ENCODE results near the gene BEND6.
"Not testable (repeated sequence)": the region's sequence is repeated elsewhere in the genome, so short reads cannot be mapped to it uniquely, and the experiment has no call there.

Gene BEND6

GRCh38 chr6:56986611-56987010 lies 31.7 kb downstream of the BEND6 start:
- no peak for DNase-seq

GRCh38 chr6:56988145-56988544 lies 33.2 kb downstream of the BEND6 start:
- no peak for DNase-seq

GRCh38 chr6:56992036-56992435 lies 37.1 kb downstream of the BEND6 start:
- no peak for DNase-seq

GRCh38 chr6:56992703-56993102 lies 37.8 kb downstream of the BEND6 start:
- DNase-seq, result no peak

- no peak for DNase-seq
These were observed 40.5 kb downstream of the BEND6 start for GRCh38 chr6:56995347-56995902.

DNA sequence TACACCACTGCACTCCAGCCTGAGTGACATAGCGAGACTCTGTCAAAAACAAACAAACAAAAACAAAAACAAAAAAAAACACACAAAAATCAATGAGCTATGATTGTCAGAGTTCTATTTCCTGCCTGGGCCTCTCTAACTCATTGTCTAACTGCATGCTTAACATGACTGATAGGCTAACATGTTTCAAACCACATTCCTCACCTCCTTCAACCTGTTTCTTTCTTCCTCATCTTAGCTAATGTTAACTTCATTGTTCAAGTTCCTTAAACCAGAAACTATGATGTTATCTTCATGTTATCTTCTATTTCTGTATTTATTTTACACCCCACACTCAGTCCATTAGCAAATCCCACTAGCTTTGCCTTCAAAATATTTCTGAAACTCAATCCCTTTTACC lies 41.5 kb downstream of the BEND6 start:
- no peak for DNase-seq

DNA sequence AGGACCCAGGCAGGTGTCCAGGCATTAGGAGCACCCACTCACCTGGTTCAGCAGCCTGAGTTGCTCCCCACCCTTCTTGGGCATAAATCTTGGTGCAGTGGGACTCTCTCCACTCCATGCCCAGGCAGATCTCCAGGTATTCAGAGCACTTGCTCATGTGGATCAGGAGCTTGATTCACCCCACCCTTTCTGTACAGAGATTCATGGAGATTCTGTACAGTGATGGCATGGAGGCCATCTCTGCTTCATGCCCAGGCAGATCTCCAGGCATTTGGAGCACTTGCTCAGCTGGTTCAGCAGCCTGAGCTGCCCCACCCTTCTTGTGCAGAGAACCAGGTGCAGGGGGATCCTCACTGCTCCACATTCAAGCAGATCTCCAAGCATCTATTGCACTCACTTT lies 44.1 kb downstream of the BEND6 start:
- DNase-seq, result no peak

DNA sequence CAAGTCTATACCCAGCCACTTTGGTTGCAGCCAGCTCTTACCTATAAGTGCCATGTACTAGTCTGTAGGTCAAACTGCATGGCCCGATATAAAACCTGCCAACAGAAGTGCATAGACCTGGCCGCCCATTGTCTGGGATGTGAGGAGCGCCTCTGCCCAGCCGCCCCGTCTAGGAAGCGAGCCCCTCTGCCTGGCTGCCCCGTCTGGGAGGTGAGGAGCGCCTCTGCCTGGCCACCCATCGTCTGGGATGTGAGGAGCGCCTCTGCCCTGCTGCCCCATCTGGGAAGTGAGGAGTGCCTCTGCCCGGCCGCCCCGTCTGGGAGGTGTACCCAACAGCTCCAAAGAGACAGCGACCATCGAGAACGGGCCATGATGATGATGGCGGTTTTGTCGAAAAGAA lies 44.8 kb downstream of the BEND6 start:
- DNase-seq, result not testable (repeated sequence)

- no peak for DNase-seq
These were observed 47.3 kb downstream of the BEND6 start for GRCh38 chr6:57002197-57002596.

DNA sequence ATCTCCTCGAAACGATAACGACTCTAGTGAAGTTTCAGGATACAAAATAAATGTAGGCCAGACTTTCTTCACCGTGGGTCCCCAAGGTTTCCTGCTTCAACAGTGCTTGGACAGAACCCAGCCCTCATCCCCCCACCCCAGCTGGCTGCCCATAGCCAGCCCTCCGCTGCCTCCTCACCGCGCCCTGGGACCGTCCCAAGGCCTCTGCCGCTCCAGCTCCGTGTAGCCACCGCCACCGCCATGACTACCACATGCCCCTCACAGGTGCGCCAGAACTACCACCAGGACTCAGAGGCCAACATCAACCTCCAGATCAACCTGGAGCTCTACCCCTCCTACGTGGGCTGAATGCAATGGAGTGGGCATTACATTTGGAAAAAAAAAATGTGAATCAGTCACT lies 49.4 kb downstream of the BEND6 start:
- DNase-seq, result no peak

DNA sequence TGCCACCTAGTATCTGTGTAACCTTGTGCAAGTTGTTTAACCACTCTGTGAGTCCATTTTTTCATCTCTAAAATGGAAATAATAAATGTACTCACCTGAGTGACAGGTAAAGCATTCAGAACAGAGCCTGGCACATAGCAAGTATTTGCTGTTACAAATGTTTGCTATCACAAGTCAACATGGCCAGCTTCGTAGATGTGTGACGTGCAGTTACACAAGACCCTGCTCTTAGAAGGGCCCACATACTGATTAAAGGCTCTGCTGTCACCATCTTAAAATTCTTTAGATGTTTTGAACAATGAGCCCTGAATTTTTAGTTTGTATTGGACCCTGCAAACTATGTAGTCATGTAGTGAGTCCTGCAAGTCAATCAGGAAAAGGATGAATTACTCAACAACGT lies 51.2 kb downstream of the BEND6 start:
- DNase-seq, result no peak

- DNase-seq, result not testable (repeated sequence)
These were observed 53.2 kb downstream of the BEND6 start for GRCh38 chr6:57008069-57008468.

DNA sequence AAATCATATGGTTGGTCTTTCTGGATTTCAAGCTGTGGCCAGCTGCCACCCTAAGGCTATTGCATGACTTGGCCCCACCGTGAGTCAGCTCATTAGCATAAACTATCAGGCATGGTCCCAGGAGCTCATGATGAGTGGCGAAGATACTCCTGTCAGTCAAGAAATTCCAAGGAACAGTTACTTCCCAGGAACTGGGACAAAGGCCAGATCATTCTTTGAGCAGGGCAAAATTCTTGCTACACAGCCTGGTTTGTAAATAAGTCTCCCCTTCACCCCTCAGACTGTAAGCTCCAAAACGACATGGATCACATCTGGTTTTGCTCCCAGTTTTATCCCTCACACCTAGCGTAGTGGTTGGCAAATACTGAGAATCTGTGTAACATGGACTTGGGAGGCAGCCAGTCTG lies 58.6 kb downstream of the BEND6 start:
- DNase-seq, result peak in 1 of 2 experiments; percentile 27

- no peak for DNase-seq
These were observed 62.2 kb downstream of the BEND6 start for GRCh38 chr6:57017069-57017468.

DNA sequence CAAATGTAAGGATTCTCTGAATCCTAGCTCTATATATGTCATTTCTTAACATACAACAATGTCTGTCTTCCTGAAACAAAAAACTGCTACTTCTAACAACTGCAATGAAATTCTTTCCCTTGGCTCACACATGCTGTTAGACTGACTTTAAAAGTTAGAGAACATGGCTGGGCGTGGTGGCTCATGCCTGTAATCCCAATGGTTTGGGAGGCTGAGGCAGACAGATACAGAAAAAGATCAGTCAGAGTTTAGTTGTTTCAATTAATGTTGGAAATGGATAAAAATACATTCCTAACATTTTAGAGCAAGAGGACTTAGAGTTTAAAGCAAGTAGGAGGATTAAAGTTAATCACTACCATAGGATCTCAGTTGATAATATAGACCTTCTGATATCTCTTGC lies 62.9 kb downstream of the BEND6 start:
- no peak for DNase-seq

GRCh38 chr6:57019434-57019833 lies 64.5 kb downstream of the BEND6 start:
- no peak for DNase-seq

DNA sequence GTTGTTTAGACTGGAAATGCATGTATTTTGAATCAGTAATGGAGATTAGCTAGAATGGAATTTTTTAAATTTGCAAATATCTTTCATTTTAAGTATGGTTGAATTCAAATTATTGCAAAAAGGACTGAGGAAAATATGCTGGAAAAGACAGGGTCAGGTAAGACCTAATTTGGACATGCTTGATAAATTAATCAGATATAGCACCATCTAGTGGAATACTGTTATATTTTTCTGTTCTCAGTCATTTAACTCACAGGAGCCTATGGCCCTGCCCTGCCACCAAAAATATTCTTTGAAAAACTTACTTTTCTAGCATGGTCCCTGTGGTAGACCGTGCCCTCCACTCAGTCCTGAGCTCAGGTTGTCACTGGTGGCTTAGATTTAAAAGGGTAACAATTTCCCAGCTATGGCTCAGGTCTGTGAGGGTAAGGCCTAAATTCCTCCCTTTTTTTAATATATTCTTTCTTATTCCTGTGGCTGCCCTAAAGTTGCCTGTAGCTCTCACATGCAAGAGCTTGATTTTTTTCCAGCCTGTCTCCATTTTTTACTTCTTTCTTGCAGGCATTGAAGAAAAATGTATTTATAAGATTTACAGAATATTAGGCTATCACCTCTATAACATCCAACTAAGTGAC lies 66.3 kb downstream of the BEND6 start:
- peak in 1 of 2 experiments; percentile 54 for DNase-seq

- no peak for DNase-seq
These were observed 69.4 kb downstream of the BEND6 start for GRCh38 chr6:57024321-57024720.

- DNase-seq, result no peak
These were observed 69.9 kb downstream of the BEND6 start for GRCh38 chr6:57024775-57025174.

DNA sequence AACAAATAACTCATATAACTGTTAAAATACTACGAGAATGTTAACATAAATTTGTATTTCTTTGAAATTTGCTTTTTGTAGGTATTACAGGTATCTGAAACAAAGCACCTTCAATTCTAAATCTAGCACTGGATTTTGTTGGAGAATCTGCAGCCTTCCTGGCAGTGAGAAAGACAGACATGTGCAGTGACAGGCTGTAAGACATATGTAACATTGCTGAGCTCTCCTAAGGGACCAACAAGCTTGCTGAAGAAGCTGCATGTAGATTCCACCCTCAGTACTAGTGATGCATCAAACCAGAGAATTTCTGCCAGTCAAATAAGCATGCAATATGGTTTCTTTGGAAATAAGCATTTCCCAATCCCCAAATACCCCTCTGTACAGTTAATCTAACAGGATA lies 71.1 kb downstream of the BEND6 start:
- DNase-seq, result no peak

GRCh38 chr6:57027301-57027700 lies 72.4 kb downstream of the BEND6 start:
- DNase-seq, result no peak

- no peak for DNase-seq
These were observed 74.3 kb downstream of the BEND6 start for GRCh38 chr6:57029213-57029612.

GRCh38 chr6:57033228-57033627 lies 78.3 kb downstream of the BEND6 start:
- DNase-seq, result no peak

- DNase-seq, result no peak
These were observed 80.6 kb downstream of the BEND6 start for GRCh38 chr6:57035549-57035948.

- peak in 1 of 2 experiments; percentile 32 for DNase-seq
These were observed 84.0 kb downstream of the BEND6 start for GRCh38 chr6:57038906-57039305.

All from NCI-H524 (cell line).